ENCODE results near the gene THAP8.

The THAP8 gene

GRCh38 chr19:35992907-35993765 is 60.9 kb downstream of the THAP8 start:
- no peak for TF ChIP-seq CTCF (IDR thresholded peaks at IDR 0.05)

- TF ChIP-seq CTCF (IDR thresholded peaks at IDR 0.05) = no peak
These were observed 62.2 kb downstream of the THAP8 start for GRCh38 chr19:35991731-35992450.

DNA sequence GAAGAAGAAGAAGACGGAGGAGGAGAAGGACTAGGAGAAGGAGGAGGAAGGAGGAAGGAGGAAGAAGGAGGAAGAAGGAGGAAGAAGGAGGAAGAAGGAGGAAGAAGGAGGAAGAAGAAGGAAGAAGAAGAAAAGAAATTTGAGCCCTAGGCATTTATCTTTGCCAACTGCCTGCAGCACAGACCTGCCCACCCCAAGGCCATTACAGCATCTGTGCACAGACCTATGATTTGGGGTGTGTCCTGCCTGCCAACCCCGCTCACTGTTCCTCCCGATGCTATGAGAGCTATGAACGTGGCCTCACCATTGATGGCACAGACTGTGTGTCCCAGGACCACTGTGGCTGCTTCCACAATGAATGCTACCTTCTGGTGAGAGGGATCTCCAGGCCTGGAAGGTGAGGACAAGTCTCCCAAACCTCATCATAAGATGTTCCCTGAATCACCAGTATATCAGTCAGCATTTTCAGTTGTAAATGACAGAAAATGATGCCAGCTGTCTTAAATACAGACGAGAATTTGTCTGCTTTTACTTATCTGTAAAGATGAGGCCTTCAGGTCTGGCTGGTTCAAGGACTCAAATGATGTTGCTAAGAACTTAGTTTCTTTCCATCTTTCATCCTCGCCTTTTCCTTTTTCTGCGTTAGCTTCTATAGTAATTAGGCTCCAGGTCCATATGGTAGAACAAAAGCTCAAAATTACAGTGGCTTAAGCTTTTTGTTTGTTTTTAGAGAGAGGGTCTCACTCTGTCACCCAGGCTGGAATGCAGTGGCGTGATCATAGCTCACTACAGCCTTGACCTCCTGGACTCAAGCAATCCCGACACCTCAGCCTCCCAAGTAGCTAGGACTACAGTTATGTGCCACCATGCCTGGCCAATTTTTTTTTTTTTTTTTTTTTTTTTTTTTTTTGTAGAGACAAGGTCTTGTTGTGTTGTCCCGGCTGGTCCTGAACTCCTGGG is 63.0 kb downstream of the THAP8 start:
- TF ChIP-seq CTCF (IDR thresholded peaks at IDR 0.05) = no peak

DNA sequence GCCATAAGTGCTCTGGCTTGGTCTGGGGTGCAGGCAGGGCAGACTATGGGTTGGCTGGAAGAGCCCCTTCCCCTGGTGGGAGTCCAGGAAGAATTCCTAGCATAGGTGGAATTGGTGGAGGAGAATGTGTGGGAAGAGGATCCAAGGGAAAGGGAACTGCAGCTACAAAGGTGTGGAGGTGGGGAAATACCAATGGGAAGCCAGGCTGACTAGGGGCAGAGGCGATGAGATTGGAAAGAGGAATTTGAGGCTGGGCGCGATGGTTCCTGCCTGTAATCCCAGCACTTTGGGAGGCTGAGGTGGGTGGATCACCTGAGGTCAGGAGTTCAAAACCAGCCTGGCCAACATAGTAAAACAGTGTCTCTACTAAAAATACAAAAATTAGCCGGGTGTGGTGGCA is 63.9 kb downstream of the THAP8 start:
- no peak for TF ChIP-seq CTCF (IDR thresholded peaks at IDR 0.05)

DNA sequence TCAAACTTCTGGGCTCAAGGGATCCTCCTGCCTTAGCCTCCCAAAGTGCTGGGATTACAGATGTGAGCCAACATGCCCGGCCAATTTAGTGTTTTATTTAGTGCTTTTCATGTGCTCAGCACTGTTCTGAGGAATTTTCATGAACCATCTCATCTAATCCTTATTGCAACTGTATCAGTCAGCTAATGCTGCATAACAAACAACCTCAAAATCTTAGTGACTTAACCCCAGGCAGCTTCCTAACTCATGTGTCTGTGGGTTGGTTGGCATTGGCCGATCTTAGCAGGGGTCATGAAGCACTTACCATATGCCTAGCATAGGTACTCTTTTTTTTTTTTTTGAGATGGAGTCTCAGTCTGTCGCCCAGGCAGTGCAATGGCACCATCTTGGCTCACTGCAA is 65.3 kb downstream of the THAP8 start:
- TF ChIP-seq CTCF (IDR thresholded peaks at IDR 0.05) = no peak

- TF ChIP-seq CTCF (IDR thresholded peaks at IDR 0.05) = no peak
These were observed 66.6 kb downstream of the THAP8 start for GRCh38 chr19:35987571-35987896.

Data from LNCAP (cell line).